B cell (primary cell): ENCODE measurements around the gene VSTM2L. TPM values are rescaled to one million over a fixed set of nuclear protein-coding genes. Genes with fewer than 3 reads are reported as not detected.

ENCODE experiments used
- ATAC-seq: fragments of 200-7000 bp; cut with Tn5 transposase; one replicate; pipeline ENCODE4 v1.10.0; 2021; ENCODE audit warnings: low read depth, mild to moderate bottlenecking, moderate number of reproducible peaks, moderate library complexity
- CTCF ChIA-PET: fragments of 350-600 bp; sonication (Branson Sonifier 250); formaldehyde crosslinking; loops from one replicate; lab custom pipeline; 2021; ENCODE audit warnings: antibody characterized with exemption, inconsistent platforms; lab: Charles Lee
- POLR2A ChIA-PET: fragments of 350-600 bp; sonication (Branson Sonifier 250); formaldehyde crosslinking; loops from one replicate; lab custom pipeline; 2021; ENCODE audit warnings: antibody characterized with exemption; lab: Charles Lee
- DNase-seq: peaks from one replicate; pipeline ENCODE4 v3.0.0; 2013
- H2AFZ ChIP-seq: 2 replicates; pipeline ENCODE4 v1.6.1; 2012; ENCODE audit warnings: mild to moderate bottlenecking, low read depth, low read length; ENCODE audit not compliant: insufficient read depth, poor library complexity, severe bottlenecking
- H3K27ac ChIP-seq, 2 donors: 1 replicate in 1 of 2; 2 replicates in 1 of 2; pipeline ENCODE4 v1.5.1; 2012 to 2013; ENCODE audit warnings: low read length in 2 of 2, mild to moderate bottlenecking in 2 of 2, moderate library complexity in 1 of 2
- H3K27me3 ChIP-seq, 4 experiments: fragments of 200-600 bp in 1 of 4; sonication (generic) in 1 of 4; replicated peaks in 1 of 4; 1 replicate in 2 of 4; 2 replicates in 2 of 4; pipeline versions ENCODE4 v1.6.1 to v1.7.0; 2013 to 2016; ENCODE audit warnings: low read length in 3 of 4, mild to moderate bottlenecking in 2 of 4, mixed read lengths in 1 of 4, moderate library complexity in 1 of 4; ENCODE audit not compliant: insufficient read depth in 4 of 4, control insufficient read depth in 3 of 4; ENCODE audit errors: control extremely low read depth in 1 of 4
- H3K36me3 ChIP-seq, 2 experiments: replicated peaks in 1 of 2; 1 replicate in 1 of 2; 2 replicates in 1 of 2; pipeline versions ENCODE4 v1.6.1 to v1.7.1; 2013; ENCODE audit warnings: low read length in 1 of 2; ENCODE audit not compliant: insufficient read depth in 2 of 2, control insufficient read depth in 1 of 2; ENCODE audit errors: control extremely low read depth in 1 of 2, extremely low read depth in 1 of 2
- H3K4me1 ChIP-seq, 2 donors: fragments of 200-600 bp in 1 of 2; sonication (generic) in 1 of 2; 1 replicate in 1 of 2; 2 replicates in 1 of 2; pipeline versions ENCODE4 v1.5.1 to v1.6.1; 2013 to 2017; ENCODE audit warnings: low read length in 2 of 2; ENCODE audit not compliant: control insufficient read depth in 2 of 2, insufficient read depth in 2 of 2
- H3K4me2 ChIP-seq: replicated peaks from 2 replicates; pipeline ENCODE3; 2012; ENCODE audit warnings: mild to moderate bottlenecking, low read depth, low read length; ENCODE audit not compliant: poor library complexity, severe bottlenecking
- H3K4me3 ChIP-seq, 5 experiments: fragments of 200-600 bp in 1 of 5; sonication (generic) in 1 of 5; 1 replicate in 3 of 5; 2 replicates in 2 of 5; pipeline versions ENCODE4 v1.5.1 to v1.7.0; 2011 to 2016; ENCODE audit warnings: low read length in 4 of 5, mild to moderate bottlenecking in 4 of 5, low read depth in 2 of 5, control low read depth in 1 of 5, moderate library complexity in 1 of 5; ENCODE audit not compliant: insufficient read depth in 1 of 5; ENCODE audit errors: control extremely low read depth in 1 of 5, extremely low read depth in 1 of 5
- H3K79me2 ChIP-seq: fragments of 200-600 bp; sonication (generic); one replicate; pipeline ENCODE4 v1.6.0; 2016; ENCODE audit warnings: low read length; ENCODE audit not compliant: control insufficient read depth, insufficient read depth
- H3K9ac ChIP-seq: fragments of 200-600 bp; sonication (generic); 2 replicates; pipeline ENCODE4 v1.6.1; 2017; ENCODE audit warnings: mild to moderate bottlenecking, low read length, moderate library complexity
- H3K9me3 ChIP-seq, 3 donors: one replicate each; pipeline versions ENCODE4 v1.6.1 to v1.7.1; 2013; ENCODE audit warnings: low read length in 2 of 3; ENCODE audit not compliant: control insufficient read depth in 2 of 3, insufficient read depth in 1 of 3; ENCODE audit errors: control extremely low read depth in 1 of 3
- H4K20me1 ChIP-seq: 2 replicates; pipeline ENCODE4 v1.6.0; 2012; ENCODE audit warnings: mild to moderate bottlenecking, low read length; ENCODE audit not compliant: insufficient read depth, control insufficient read depth, poor library complexity, severe bottlenecking
- H3K27ac Mint-ChIP-seq: one replicate; pipeline ENCODE4 v1.8.0; 2021; ENCODE audit warnings: mixed read lengths
- H3K27me3 Mint-ChIP-seq: one replicate; pipeline ENCODE4 v1.8.0; 2021; ENCODE audit warnings: mixed read lengths
- H3K4me1 Mint-ChIP-seq: one replicate; pipeline ENCODE4 v1.8.0; 2021; ENCODE audit warnings: mixed read lengths
- H3K4me3 Mint-ChIP-seq: one replicate; pipeline ENCODE4 v1.8.0; 2021; ENCODE audit warnings: mixed read lengths
- H3K9me3 Mint-ChIP-seq: one replicate; pipeline ENCODE4 v1.8.0; 2022; ENCODE audit warnings: mixed read lengths; ENCODE audit not compliant: insufficient read depth
- CTCF ChIP-seq: fragments of 200-600 bp; IDR thresholded peaks from one replicate; pipeline ENCODE4 v1.8.0; 2022; ENCODE audit warnings: antibody characterized with exemption, mild to moderate bottlenecking
- EZH2 ChIP-seq: IDR thresholded peaks from 2 replicates; pipeline ENCODE4 v1.6.1; 2012; ENCODE audit warnings: borderline replicate concordance, low read depth, mild to moderate bottlenecking, moderate library complexity, low read length; ENCODE audit not compliant: insufficient read depth, poor library complexity, severe bottlenecking
- WGBS: methylation state at CpG from one replicate; pipeline ENCODE4 v1.1.5; 2013; ENCODE audit warnings: missing lambda C conversion rate; ENCODE audit not compliant: insufficient coverage; 5-methylcytosine and 5-hydroxymethylcytosine counted together
- intact Hi-C: fragments of 100-400 bp; cut with micrococcal nuclease; formaldehyde crosslinking; loops from one replicate; pipeline ENCODE4 v1.10.0; 2022
- polyA plus RNA-seq: library from polyadenylated mRNA; depleted of rRNA; stranded (reverse); fragments of >200 nt; gene quantifications from 2 replicates; pipeline ENCODE4 v1.2.3, GENCODE V29; 2012
- total RNA-seq, 2 donors: library from RNA; stranded (reverse); fragments of 120-200 nt in 1 of 2; gene quantifications; 1 replicate in 1 of 2; 2 replicates in 1 of 2; pipeline versions ENCODE4 v1.2.3 to v1.2.4, GENCODE V29; 2013 to 2022

Gene VSTM2L
- total and polyA plus RNA-seq, 2 donors (not counting 1 experiment from before 2014, with no cell fraction given), result 0.25 TPM; not detected in 1

GRCh38 chr20:37863289-37863688 lies 39.6 kb upstream of the VSTM2L start:
- H3K79me2 ChIP-seq, result no peaks in the 10 kb centered on the region
- H3K27ac ChIP-seq, result no peak overlapping the region
- no peak overlapping the region for H3K4me2 ChIP-seq
- ChIA-PET CTCF (no interaction called here), POLR2A (no interaction called here)
- no peak overlapping the region for H3K9ac ChIP-seq
- no peaks in the 10 kb centered on the region for H3K9me3 ChIP-seq
- H3K4me3 ChIP-seq, result no peak overlapping the region
- H4K20me1 ChIP-seq, result no peaks in the 10 kb centered on the region
- H3K27me3 ChIP-seq, result no peaks in the 10 kb centered on the region
- H3K4me3 Mint-ChIP-seq, result no peak overlapping the region
- DNase-seq (no peak), ATAC-seq (no peak)
- peaks cover 3 to 60% of the 10 kb centered on the region in 2 experiments for H3K36me3 ChIP-seq
- no peak overlapping the region for H3K27ac Mint-ChIP-seq
- no peaks in the 10 kb centered on the region for H3K27me3 Mint-ChIP-seq
- no peaks in the 10 kb centered on the region for H3K9me3 Mint-ChIP-seq
- WGBS, result 100% methylated on average over 5 of the region's 5 CpGs
- no peaks in the 10 kb centered on the region for H3K4me1 ChIP-seq
- no peaks in the 10 kb centered on the region for H3K4me1 Mint-ChIP-seq
- TF ChIP-seq EZH2 (no peak), CTCF (no peak)
- no peak overlapping the region for H2AFZ ChIP-seq
- intact Hi-C loops, result no loop called here

GRCh38 chr20:37864298-37864697 lies 38.6 kb upstream of the VSTM2L start:
- Histone ChIP-seq H3K27me3 (no peaks in the 10 kb centered on the region), H3K79me2 (no peaks in the 10 kb centered on the region), H3K9me3 (no peaks in the 10 kb centered on the region), H2AFZ (no peak overlapping the region), H3K9ac (no peak overlapping the region), H4K20me1 (no peaks in the 10 kb centered on the region), H3K4me3 (no peak overlapping the region), H3K4me1 (no peaks in the 10 kb centered on the region), H3K27ac (no peak overlapping the region), H3K4me2 (no peak overlapping the region), H3K36me3 (peaks cover 3 to 69% of the 10 kb centered on the region in 2 experiments)
- Mint-ChIP-seq H3K4me1 (no peaks in the 10 kb centered on the region), H3K27ac (no peak overlapping the region), H3K27me3 (no peaks in the 10 kb centered on the region), H3K9me3 (no peaks in the 10 kb centered on the region), H3K4me3 (no peak overlapping the region)
- CTCF ChIA-PET, result no interaction called here
- DNase-seq (no peak), ATAC-seq (no peak)
- TF ChIP-seq EZH2, result no peak
- TF ChIP-seq CTCF, result no peak
- intact Hi-C loops, result no loop called here
- WGBS, result 80% methylated on average over 5 of the region's 8 CpGs
- POLR2A ChIA-PET, result no interaction called here
